Measurements from ENCODE around the gene C1QL4.
"Not testable (repeated sequence)": the region's sequence is repeated elsewhere in the genome, so short reads cannot be mapped to it uniquely, and the experiment has no call there.

The C1QL4 gene

GRCh38 chr12:49332891-49333371 lies 4.1 kb downstream of the C1QL4 start:
- no peak for DNase-seq

GRCh38 chr12:49332441-49332861 lies 4.5 kb downstream of the C1QL4 start:
- no peak for DNase-seq

GRCh38 chr12:49331380-49332222 lies 5.4 kb downstream of the C1QL4 start:
- no peak for DNase-seq

GRCh38 chr12:49330631-49331379 lies 6.2 kb downstream of the C1QL4 start:
- DNase-seq, result no peak

- no peak for DNase-seq
Observed at GRCh38 chr12:49330032-49330619, 6.9 kb downstream of the C1QL4 start.

- no peak for DNase-seq
Observed at GRCh38 chr12:49328816-49329215, 8.2 kb downstream of the C1QL4 start.

- no peak for DNase-seq
Observed at GRCh38 chr12:49327887-49328286, 9.1 kb downstream of the C1QL4 start.

- DNase-seq, result no peak
Observed at GRCh38 chr12:49327368-49327767, 9.6 kb downstream of the C1QL4 start.

GRCh38 chr12:49325606-49326005 lies 11.4 kb downstream of the C1QL4 start:
- no peak for DNase-seq

- DNase-seq, result no peak
Observed at GRCh38 chr12:49323524-49324097, 13.4 kb downstream of the C1QL4 start.

- peak; percentile 99 for DNase-seq
Observed at GRCh38 chr12:49322708-49323523, 14.1 kb downstream of the C1QL4 start, which contains the start of gene TROAP. TROAP (plus strand) TSS chr12:49323255; CDS start chr12:49323609, 354 bp downstream.

GRCh38 chr12:49322367-49322707 lies 14.7 kb downstream of the C1QL4 start:
- no peak for DNase-seq

- DNase-seq, result not testable (repeated sequence)
Observed at GRCh38 chr12:49320411-49321103, 16.4 kb downstream of the C1QL4 start.

- DNase-seq, result not testable (repeated sequence)
Observed at GRCh38 chr12:49317118-49317517, 19.9 kb downstream of the C1QL4 start.

- no peak for DNase-seq
Observed at GRCh38 chr12:49314811-49315210, 22.2 kb downstream of the C1QL4 start.

- not testable (repeated sequence) for DNase-seq
Observed at GRCh38 chr12:49310451-49311000, 26.5 kb downstream of the C1QL4 start.

GRCh38 chr12:49309386-49309785 lies 27.6 kb downstream of the C1QL4 start:
- DNase-seq, result no peak

GRCh38 chr12:49305762-49306510 lies 31.1 kb downstream of the C1QL4 start:
- DNase-seq, result no peak

- DNase-seq, result no peak
Observed at GRCh38 chr12:49304161-49304560, 32.8 kb downstream of the C1QL4 start.

GRCh38 chr12:49301760-49302159 lies 35.2 kb downstream of the C1QL4 start:
- no peak for DNase-seq

- DNase-seq, result no peak
Observed at GRCh38 chr12:49298160-49298559, 38.8 kb downstream of the C1QL4 start.
